ENCODE data around the gene OMA1.
"Not testable (repeated sequence)": the region's sequence is repeated elsewhere in the genome, so short reads cannot be mapped to it uniquely, and the experiment has no call there.

Gene OMA1

DNA sequence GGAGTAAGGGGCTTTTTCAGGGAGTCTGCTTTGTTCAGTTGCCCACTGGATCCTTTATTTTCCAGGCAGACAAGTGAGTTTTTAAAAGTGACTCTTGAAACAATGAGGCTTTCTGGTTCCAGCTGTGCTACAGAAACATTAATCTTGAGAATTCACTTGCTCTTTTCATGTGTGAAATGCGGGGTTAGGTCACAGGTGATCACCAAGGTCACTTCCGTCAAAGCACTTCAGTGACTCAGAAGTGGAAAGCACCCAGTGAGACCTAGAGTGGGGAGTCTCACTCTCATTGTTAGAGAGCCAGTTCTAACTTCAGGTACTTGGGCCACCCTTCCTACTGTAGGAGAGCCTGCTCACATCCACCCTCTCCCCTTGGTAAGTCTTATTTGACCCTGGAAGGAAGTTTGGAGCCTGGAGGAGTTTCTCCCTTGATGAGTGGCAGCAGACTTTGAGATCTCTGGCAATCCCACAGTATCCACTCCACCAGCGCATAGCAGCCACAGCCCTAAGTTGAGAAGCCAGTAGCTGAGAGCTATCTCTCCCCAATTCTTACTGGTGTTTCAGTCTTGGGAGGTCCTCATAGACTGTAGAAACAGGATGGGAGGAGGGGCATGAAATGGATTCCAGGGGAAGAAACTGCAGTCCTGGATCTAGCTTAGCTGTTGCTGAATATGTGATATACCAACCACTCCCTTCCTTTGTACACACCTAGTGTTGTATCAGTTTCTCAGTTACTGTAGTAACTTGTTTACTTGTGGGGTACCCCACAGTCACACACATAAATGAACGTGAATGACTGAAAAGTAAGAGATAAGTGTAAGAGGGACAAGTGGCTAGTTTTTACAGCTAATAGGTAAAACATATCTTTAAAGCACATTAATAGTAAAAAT is 27.4 kb upstream of the OMA1 start:
- DNase-seq = no peak

GRCh38 chr1:58573138-58573537 is 26.6 kb upstream of the OMA1 start:
- no peak for DNase-seq

DNA sequence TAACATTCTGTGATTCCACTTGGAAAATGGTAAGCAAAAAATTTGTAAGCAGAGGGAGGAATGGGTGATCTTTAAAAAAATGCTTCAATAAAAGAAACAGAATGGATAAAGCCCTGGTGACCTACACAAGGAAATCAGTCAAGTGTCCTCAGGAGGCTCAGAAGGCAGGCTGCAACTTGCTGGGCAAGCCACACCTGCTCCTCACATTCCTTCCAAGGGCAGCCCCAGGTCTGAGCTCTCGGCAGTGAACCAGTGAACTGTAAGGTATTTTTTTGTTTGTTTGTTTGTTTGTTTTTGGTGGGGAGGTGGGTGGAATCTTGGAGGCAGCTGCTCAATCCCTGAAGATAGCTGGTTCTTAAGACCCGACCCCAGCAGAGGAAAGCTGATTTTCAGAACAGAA is 26.2 kb upstream of the OMA1 start:
- DNase-seq = no peak

DNA sequence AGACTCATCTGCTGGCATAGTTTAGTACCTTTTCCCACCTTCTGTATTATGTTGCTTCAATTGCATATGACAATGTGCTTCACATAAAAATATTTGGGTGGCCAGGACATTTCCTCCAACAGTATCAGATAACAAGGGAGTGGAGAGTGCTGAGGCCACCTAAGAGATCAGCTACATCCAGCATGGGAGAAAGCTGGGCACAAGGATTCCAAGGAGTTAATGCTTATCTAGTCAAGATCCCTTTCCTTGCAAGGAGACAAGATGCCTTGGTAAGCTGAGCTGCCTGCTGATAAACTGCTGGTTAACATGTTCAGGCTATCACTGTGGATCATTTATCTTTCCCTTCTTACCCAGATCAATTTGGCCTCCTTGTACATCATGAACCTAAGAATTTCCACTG is 25.1 kb upstream of the OMA1 start:
- no peak for DNase-seq

- no peak for DNase-seq
These were observed 24.3 kb upstream of the OMA1 start for GRCh38 chr1:58570817-58571216.

DNA sequence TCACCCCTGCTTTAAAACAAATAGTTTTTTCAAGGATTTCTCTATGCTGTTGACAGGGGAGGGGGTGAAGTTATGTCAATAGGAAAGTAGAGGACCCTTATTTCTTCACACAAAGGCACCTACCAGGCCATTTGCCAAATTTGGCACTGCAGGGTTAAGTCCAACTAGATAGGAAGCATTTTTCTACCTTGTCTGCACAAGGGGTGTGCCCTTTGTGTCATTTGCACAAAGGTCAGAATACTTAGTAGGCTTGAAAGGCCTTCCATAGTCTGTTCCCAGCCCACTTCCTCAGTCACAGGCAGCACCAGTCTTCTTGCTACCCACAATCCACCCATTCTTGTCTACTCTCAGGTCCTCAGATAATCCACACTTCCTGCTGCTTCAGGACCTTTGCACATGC is 23.6 kb upstream of the OMA1 start:
- DNase-seq = no peak

DNA sequence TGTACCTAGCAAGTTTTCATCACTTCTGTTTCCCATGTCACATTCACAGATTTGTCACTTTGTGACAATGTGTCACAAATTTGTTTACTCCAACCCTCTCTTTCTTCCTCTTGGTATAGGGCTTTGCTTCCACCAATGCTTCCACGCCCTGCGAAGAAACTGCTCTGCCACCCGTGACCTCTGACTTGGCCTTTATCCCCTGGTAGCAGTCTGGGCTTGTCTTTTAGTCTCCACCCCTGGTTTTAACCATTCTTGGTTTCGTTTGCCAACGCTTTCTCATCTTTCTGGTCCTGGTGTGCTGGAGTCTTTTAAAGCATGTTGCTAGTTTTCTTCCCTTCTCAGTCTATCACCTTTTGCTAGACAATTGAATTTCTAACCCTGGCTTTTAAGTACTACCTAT is 22.4 kb upstream of the OMA1 start:
- no peak for DNase-seq

DNA sequence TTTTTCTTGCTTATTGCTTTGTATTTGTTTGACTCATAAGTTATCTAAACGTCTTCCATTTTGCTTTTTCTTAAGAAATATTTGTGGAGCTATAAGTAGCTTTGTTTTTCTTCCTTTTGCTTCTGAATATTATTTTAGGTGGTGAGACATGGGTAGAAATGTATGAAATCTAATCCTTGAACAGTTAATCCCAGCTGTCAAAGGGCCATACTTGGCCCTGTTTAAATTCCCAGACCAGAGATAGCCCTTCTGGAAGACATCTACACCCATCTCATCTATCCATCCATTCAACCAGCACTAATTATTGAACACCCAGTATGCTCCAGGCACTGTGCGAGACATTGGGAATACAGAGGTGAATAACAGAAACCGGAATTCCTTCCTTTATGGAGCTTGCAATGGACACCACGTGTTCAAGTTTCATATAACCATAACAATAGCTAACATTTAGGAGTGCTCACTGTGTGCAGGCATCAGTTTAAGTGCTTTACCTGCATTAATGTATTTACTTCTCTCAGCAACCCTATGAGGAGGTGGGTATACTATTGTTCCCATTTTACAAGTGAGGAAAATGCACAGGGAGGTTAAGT is 21.8 kb upstream of the OMA1 start:
- DNase-seq = no peak

DNA sequence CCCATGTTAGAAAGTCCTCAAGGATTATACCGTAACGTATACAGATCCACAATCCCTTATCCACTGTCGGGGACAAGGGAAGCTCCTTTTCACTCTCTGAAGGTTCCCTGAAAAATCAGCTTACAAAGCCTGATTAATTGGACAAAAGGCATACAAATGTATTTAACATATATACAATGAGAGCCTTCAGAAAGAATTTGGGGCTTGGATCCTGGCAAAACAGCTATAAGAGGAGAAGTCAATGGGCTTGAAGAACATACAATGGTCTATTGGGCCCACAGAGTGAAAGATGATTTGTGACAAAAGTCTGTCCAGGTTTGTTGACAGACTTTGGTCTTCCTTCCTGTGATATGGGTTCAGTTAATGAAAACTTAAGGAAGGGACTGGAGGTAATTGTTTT is 19.8 kb upstream of the OMA1 start:
- no peak for DNase-seq

GRCh38 chr1:58563715-58564114 is 17.2 kb upstream of the OMA1 start:
- DNase-seq = not testable (repeated sequence)

GRCh38 chr1:58561633-58562032 is 15.1 kb upstream of the OMA1 start:
- DNase-seq = no peak

DNA sequence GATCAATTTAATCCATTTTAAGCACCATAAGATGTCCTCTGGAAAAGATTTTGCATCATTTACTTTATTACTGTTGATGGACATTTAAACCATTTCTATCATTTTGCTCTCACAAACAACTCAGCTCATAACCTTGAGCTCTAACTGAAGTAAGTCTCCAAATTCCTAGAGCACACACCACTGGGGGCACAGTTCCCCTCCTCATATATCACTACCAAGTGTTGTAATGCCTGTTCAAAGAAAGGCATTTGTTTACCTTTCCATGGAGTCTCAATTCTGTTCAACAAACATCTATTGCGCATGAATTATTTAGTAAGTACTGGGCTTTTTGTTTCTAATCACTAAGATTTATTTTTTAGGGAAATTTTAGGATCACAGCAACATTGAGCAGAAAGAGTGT is 8.9 kb upstream of the OMA1 start:
- no peak for DNase-seq

DNA sequence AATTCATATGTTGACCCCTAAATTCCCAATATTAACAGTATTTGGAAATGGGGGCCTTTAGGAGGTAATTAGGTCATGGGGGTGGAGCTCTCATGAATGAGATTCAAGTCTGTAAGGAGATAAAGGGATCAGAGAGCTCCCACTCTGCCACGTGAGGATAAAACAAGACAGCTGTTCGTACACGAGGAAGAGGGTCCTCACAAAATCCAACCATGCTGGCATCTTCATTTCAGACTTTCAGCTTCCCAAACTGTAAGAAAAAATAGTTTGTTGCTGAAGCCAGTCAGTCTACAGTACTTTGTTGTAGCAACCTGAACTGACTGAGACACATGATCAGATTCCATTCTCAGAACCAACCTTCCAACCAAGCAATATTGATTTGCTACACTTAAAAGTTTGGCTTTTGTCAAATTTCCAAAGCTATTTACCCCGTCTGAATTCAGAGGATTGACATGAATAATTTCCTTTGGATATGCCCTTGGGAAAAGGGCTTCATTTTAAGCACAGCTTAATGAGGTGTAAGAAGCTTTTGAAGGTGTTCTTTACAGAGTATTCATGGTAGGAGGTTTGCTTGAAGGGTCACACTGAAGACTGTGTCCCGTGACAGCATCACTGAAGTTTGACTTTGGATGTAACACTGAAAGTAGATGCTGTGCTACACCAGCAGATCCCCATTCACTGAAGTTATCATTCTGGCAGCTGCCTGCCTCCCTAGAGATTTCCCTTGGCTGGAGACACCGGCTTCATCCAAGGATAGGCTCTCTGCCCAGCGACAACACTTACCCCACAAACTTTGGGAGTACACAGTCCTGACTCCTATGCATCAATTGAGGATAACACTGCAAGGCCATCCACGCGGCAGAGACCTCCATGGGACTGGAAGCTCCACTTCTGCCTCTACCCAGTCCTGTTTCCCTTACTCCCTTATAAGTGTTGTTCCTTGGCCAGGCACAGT is 4.9 kb upstream of the OMA1 start:
- DNase-seq = no peak

DNA sequence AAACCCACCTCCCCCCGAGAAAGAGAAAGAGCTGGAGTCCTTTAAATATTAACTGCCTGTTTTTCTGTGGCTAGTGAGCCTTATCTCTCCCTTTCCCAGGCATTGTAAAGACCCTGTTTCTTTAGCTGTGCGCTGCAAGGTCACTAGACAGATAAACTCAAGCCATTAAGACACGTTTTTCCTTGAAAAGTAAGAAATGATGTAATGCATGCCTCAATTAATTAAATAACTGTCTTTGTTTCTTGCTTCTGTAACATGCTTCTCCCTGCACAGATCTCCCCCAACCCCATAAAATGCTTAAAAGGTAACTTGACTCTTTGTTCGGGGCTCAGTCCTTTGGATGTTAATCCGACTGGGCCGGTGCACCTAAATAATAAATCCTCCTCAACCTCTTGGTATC is 2.8 kb upstream of the OMA1 start:
- not testable (repeated sequence) for DNase-seq

GRCh38 chr1:58548371-58548770 is 1.8 kb upstream of the OMA1 start:
- DNase-seq = no peak

GRCh38 chr1:58545591-58546519 is 671 bp downstream of the OMA1 start:
- DNase-seq = peak; percentile 68

DNA sequence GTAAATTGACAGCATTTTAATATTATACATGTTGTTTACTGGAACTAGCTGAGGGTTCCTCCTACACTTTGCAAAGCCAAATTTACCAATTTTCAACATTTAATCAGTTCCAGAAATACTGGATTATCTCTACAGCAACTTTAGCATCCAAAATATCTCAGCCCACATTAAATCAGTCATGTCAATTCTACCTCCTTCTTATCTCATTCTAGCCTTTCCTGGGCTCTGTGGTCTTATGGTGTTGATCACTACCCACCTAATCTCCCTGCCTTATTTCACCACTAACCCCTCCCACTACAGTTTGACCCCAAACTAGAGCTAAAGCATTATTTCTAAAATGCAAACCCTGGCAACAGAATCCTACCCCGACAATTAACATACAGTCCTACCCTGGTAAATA is 3.3 kb downstream of the OMA1 start:
- DNase-seq = no peak

DNA sequence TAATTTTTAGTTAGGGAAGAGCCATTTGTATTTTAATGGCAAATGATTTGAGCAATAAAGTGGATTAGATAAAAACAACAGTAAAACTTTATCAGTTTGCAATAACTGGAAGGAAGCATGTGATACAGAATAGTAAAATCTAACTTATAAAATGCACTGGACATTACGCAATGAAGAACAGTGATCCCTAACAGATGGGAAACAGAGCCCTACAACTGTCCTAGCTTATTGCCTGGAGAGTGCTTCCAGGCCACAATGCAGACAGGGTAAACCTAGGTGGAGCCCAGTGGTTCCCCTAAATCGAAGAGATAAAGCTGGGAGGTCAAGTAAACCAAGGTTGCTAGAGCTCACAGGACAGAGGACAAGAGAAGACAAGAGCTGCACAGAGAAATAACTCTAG is 7.0 kb downstream of the OMA1 start:
- no peak for DNase-seq

DNA sequence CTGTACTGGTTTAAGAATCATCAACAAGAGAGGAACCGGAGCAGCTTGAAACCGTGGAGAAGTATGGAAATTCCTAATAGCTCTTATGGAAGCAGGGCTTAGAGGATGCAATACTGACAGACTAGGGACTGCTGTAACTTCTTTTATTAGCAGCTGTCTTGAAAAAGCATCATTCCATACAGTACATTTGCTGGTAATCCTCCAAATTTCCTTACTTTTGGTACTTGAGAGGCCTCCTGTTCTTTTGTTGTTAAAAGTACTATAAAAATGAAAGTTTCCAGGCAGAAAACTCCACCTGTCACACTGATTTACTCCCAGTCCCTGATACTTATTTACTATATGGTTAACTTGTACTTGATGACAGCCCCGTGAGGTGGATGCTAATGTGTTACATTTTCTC is 7.7 kb downstream of the OMA1 start:
- no peak for DNase-seq

DNA sequence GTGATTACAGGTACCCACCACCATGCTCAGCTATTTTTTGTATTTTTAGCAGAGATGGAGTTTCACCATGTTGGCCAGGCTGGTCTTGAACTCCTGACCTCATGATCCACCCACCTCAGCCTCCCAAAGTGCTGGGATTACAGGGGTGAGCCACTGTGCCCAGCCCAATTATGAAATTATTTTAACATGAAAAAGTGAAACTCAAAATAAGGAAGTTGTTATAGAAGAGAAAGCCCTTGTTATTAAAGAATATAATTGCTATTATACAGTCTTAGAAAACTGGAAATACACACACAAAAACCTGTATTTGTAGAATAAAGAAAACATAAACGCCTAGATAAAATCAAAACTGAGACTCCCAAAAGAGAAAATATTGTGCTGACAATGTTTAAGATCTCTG is 14.7 kb downstream of the OMA1 start:
- DNase-seq = not testable (repeated sequence)

- DNase-seq = no peak
These were observed 17.2 kb downstream of the OMA1 start for GRCh38 chr1:58529284-58529683.

DNA sequence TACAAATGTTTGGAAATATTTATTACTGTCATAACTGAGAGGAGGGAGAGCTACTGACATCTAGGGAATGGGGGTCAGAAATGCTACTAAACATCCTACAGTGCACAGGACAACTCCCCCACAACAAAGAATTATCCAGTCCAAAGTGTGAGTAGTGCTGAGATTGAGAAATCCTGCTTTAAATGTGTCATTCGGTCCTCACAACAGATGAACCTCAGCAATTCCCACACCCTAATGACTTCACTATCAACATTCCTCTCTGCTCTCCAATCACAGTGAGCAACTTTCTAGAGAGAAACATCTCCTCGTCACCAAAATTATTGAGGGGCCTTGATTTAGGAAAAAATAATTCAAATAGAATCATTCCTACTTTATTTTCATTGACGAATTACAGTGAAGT is 18.0 kb downstream of the OMA1 start:
- DNase-seq = no peak

Data from activated gamma-delta T cell (primary cell).